Tibial artery (tissue), 4 donors: ENCODE results near the gene KIRREL3.

Experiments
- DNase-seq, 2 donors: peaks; one replicate each; pipeline ENCODE4 v3.0.0-alpha.2; 2019
- H3K27ac ChIP-seq, 2 donors: fragments of 200-600 bp; sonication (generic) in 1 of 2; 1 replicate in 1 of 2; 2 replicates in 1 of 2; pipeline ENCODE4 v1.5.1; 2018 to 2019; ENCODE audit warnings: mild to moderate bottlenecking in 1 of 2
- H3K27me3 ChIP-seq, 2 donors: fragments of 200-600 bp; sonication (generic) in 1 of 2; one replicate each; pipeline versions ENCODE4 v1.5.1 to v1.6.0; 2016 to 2019
- H3K36me3 ChIP-seq, 3 donors: fragments of 200-600 bp; sonication (generic) in 2 of 3; one replicate each; pipeline ENCODE4 v1.5.1; 2016 to 2019; ENCODE audit warnings: mild to moderate bottlenecking in 2 of 3
- H3K4me1 ChIP-seq, 4 donors: fragments of 200-600 bp; sonication (generic) in 2 of 4; 1 replicate in 3 of 4; 2 replicates in 1 of 4; pipeline ENCODE4 v1.5.1; 2016 to 2019
- H3K4me3 ChIP-seq, 2 donors: fragments of 200-600 bp; sonication (generic) in 1 of 2; 1 replicate in 1 of 2; 2 replicates in 1 of 2; pipeline ENCODE4 v1.5.1; 2018 to 2019; ENCODE audit warnings: mild to moderate bottlenecking in 2 of 2
- H3K9me3 ChIP-seq, 3 donors: fragments of 200-600 bp; sonication (generic) in 1 of 3; one replicate each; pipeline ENCODE4 v1.5.1; 2016 to 2019
- CTCF ChIP-seq, 2 experiments: fragments of 200-600 bp in 1 of 2; fragments of 450-650 bp in 1 of 2; IDR thresholded peaks; one replicate each; pipeline ENCODE4 v1.5.1; 2017 to 2019; ENCODE audit warnings: antibody characterized with exemption in 2 of 2, mild to moderate bottlenecking in 1 of 2, moderate library complexity in 1 of 2
- intact Hi-C: fragments of 100-400 bp; cut with DNase I; formaldehyde crosslinking; loops from one replicate; pipeline ENCODE4 v1.15.0; 2023; ENCODE audit warnings: low total_unique reads

Gene KIRREL3

GRCh38 chr11:126930091-126930841 lies 70.3 kb downstream of the KIRREL3 start:
- Histone ChIP-seq H3K27me3 (peaks cover 0 to 2% of the 10 kb centered on the region in 2 donors), H3K4me1 (no peaks in the 10 kb centered on the region), H3K4me3 (no peak overlapping the region), H3K36me3 (no peaks in the 10 kb centered on the region), H3K27ac (no peak overlapping the region), H3K9me3 (no peaks in the 10 kb centered on the region)
- intact Hi-C loops = no loop called here
- no peak for TF ChIP-seq CTCF (IDR thresholded peaks at IDR 0.05)
- DNase-seq = no peak

DNA sequence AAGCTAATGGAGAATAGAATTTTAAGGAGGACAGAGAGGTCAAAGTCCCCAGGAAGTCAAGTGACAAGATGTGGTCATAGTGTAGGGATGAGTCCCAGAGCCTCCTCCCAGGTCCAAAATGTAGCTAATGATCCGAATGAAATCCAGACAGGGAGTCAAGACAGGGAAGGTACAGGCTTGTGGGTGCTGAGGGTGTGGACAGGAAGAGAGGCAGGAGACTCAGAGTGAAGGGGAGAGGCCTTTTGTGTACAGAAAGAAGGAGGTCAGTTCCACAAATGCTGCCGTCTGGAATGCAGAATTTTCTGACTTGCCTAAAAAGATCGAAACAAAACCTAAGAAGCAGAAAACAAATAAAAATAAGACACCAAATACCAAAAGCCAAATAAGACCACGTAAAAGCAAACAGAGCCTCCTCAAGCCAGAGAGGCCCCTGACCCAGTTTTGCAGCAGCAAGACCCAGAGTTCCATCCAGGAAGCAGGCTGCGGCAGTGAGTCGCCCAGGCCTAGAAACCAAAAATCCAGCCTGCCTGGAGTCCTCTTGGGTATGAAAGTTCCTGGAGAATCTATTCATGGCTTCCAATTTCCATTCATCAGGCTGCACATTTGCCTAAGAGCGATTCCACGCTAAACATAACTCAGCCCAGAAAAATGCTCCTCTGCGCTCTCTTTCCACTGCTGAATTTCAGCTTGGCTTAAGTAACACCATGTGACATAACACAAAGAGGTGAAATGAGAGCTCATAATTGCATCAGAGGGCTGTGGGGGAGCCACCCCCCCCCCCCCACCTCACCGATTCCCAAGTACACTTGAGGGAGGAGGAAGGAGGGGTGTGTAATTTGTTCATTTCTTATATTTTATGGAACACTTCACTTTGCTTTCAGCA lies 71.2 kb downstream of the KIRREL3 start:
- no peak for DNase-seq
- H3K36me3 ChIP-seq = no peaks in the 10 kb centered on the region
- H3K9me3 ChIP-seq = no peaks in the 10 kb centered on the region
- no peaks in the 10 kb centered on the region for H3K4me1 ChIP-seq
- no peak for TF ChIP-seq CTCF (IDR thresholded peaks at IDR 0.05)
- intact Hi-C loops = no loop called here
- H3K27ac ChIP-seq = no peak overlapping the region
- H3K4me3 ChIP-seq = no peak overlapping the region
- peaks cover 0 to 3% of the 10 kb centered on the region in 2 donors for H3K27me3 ChIP-seq

- intact Hi-C loops = no loop called here
- peaks cover 0 to 3% of the 10 kb centered on the region in 2 donors for H3K27me3 ChIP-seq
- H3K4me1 ChIP-seq = no peaks in the 10 kb centered on the region
- H3K4me3 ChIP-seq = no peak overlapping the region
- H3K9me3 ChIP-seq = no peaks in the 10 kb centered on the region
- no peaks in the 10 kb centered on the region for H3K36me3 ChIP-seq
- TF ChIP-seq CTCF (IDR thresholded peaks at IDR 0.05) = no peak
- DNase-seq = no peak
- H3K27ac ChIP-seq = no peak overlapping the region
These were observed 72.9 kb downstream of the KIRREL3 start for GRCh38 chr11:126927623-126928022.

DNA sequence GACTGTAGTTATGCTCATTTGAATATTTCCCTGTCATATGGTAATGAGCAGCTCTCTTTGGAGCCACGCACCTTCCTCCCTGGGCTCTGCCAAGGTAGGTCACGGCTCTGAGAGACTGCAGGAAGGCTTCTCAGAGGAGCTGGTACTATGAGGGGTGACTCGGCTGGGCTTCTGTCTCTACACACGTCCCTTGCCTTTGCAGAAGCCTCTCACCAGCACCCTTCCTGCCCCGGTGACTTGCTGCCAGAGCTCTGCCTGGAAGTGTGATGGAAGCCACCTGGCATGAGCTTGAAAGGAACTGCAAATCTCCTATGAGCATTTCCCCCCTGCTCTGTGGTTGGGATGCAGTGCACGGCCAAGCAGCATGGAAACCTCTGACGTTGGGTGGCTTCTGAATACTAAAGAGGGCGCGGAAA lies 74.2 kb downstream of the KIRREL3 start:
- Histone ChIP-seq H3K27me3 (peaks cover 0 to 3% of the 10 kb centered on the region in 2 donors), H3K4me1 (no peaks in the 10 kb centered on the region), H3K36me3 (no peaks in the 10 kb centered on the region), H3K4me3 (no peak overlapping the region), H3K27ac (no peak overlapping the region), H3K9me3 (no peaks in the 10 kb centered on the region)
- DNase-seq = no peak
- intact Hi-C loops = no loop called here
- TF ChIP-seq CTCF (IDR thresholded peaks at IDR 0.05) = no peak

- H3K9me3 ChIP-seq = no peaks in the 10 kb centered on the region
These were observed 75.1 kb downstream of the KIRREL3 start for GRCh38 chr11:126925321-126926093.

More at GRCh38 chr11:126925321-126926093, 75.1 kb downstream of the KIRREL3 start:
- Histone ChIP-seq H3K36me3 (no peaks in the 10 kb centered on the region), H3K4me3 (no peak overlapping the region), H3K27me3 (peaks cover 0 to 3% of the 10 kb centered on the region in 2 donors), H3K4me1 (no peaks in the 10 kb centered on the region), H3K27ac (no peak overlapping the region)
- intact Hi-C loops = no loop called here
- TF ChIP-seq CTCF (IDR thresholded peaks at IDR 0.05) = no peak
- no peak for DNase-seq
